BLaER1 (cell line): ENCODE measurements around the gene TSPY1.
"Not testable (repeated sequence)": the region's sequence is repeated elsewhere in the genome, so short reads cannot be mapped to it uniquely, and the experiment has no call there.

Experiments
- H3K27ac ChIP-seq: shearing (Covaris generic); formaldehyde crosslinking; 2 replicates; pipeline ENCODE4 v1.8.1; 2022
- H3K27me3 ChIP-seq: shearing (Covaris generic); formaldehyde crosslinking; 2 replicates; pipeline ENCODE4 v1.8.1; 2022
- H3K36me3 ChIP-seq: shearing (Covaris generic); formaldehyde crosslinking; 2 replicates; pipeline ENCODE4 v1.8.1; 2022
- H3K4me1 ChIP-seq: shearing (Covaris generic); formaldehyde crosslinking; 2 replicates; pipeline ENCODE4 v1.8.1; 2022
- H3K4me2 ChIP-seq: shearing (Covaris generic); formaldehyde crosslinking; 2 replicates; pipeline ENCODE4 v1.8.1; 2022
- H3K4me3 ChIP-seq: shearing (Covaris generic); formaldehyde crosslinking; 2 replicates; pipeline ENCODE4 v1.8.1; 2022
- H3K9ac ChIP-seq: shearing (Covaris generic); formaldehyde crosslinking; 2 replicates; pipeline ENCODE4 v1.8.1; 2022
- H3K9me3 ChIP-seq: shearing (Covaris generic); formaldehyde crosslinking; 2 replicates; pipeline ENCODE4 v1.8.1; 2022
- H4K20me1 ChIP-seq: shearing (Covaris generic); formaldehyde crosslinking; 2 replicates; pipeline ENCODE4 v1.8.1; 2022

The TSPY1 gene, protein sequence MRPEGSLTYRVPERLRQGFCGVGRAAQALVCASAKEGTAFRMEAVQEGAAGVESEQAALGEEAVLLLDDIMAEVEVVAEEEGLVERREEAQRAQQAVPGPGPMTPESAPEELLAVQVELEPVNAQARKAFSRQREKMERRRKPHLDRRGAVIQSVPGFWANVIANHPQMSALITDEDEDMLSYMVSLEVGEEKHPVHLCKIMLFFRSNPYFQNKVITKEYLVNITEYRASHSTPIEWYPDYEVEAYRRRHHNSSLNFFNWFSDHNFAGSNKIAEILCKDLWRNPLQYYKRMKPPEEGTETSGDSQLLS

DNA sequence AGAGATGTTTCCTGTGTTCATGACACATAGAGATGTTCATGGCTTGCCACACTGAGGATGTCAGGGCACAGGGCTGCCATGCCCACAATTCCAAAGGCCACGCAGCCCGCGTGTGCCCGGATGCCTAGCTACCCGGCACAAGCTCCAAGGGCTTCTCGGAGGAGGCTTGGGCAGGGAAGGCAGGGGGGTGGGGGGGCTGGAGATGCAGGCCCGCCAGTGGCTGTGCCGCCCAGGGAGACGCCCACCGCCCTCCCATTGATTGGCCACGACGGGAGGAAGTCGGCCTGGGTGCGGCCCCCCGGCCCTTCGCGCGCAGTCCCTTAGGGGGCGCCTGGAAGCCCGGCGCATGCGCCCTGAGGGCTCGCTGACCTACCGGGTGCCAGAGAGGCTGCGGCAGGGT is at the start of gene TSPY1:
TSS of gene TSPY1 (plus strand) at position 301 of the 400 bp plus-strand sequence. CDS start at position 347, 46 bp downstream.
- H3K9ac ChIP-seq, H3K27ac ChIP-seq, H3K4me1 ChIP-seq, H3K27me3 ChIP-seq, H4K20me1 ChIP-seq, H3K9me3 ChIP-seq, H3K36me3 ChIP-seq, H3K4me3 ChIP-seq, H3K4me2 ChIP-seq: not testable (repeated sequence)

DNA sequence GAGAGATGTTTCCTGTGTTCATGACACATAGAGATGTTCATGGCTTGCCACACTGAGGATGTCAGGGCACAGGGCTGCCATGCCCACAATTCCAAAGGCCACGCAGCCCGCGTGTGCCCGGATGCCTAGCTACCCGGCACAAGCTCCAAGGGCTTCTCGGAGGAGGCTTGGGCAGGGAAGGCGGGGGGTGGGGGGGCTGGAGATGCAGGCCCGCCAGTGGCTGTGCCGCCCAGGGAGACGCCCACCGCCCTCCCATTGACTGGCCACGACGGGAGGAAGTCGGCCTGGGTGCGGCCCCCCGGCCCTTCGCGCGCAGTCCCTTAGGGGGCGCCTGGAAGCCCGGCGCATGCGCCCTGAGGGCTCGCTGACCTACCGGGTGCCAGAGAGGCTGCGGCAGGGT is 20.2 kb downstream of the TSPY1 start, which contains the start of gene TSPY9:
TSS of gene TSPY9 (plus strand) at position 301 of the 400 bp plus-strand sequence. CDS start at position 347, 46 bp downstream.
- not testable (repeated sequence) for H3K4me2 ChIP-seq, H3K27ac ChIP-seq, H3K4me3 ChIP-seq, H3K4me1 ChIP-seq, H3K9ac ChIP-seq, H3K36me3 ChIP-seq, H4K20me1 ChIP-seq, H3K9me3 ChIP-seq, H3K27me3 ChIP-seq

DNA sequence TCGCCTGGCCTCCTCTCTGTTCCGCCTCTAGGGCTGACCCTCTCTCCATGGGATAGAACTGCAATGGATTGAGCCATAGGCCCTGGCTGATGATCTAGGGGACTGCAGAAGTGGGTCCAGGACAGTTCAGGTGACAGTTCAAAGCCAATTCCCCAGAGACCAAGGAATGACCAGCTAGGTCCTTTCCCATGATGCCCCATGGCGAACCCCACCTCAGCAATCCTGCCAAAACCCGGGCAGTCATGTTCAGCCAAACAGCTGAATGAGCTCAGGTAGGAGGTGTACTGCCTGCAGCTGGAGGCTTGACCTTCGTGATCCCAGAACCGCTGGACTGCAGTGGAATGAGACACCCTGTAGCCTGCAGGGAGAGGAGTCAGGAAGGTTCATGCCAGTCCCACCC is 37.6 kb downstream of the TSPY1 start:
- not testable (repeated sequence) for H3K4me1 ChIP-seq, H3K9me3 ChIP-seq, H3K4me3 ChIP-seq, H3K4me2 ChIP-seq, H3K27ac ChIP-seq, H3K27me3 ChIP-seq, H4K20me1 ChIP-seq, H3K9ac ChIP-seq, H3K36me3 ChIP-seq

DNA sequence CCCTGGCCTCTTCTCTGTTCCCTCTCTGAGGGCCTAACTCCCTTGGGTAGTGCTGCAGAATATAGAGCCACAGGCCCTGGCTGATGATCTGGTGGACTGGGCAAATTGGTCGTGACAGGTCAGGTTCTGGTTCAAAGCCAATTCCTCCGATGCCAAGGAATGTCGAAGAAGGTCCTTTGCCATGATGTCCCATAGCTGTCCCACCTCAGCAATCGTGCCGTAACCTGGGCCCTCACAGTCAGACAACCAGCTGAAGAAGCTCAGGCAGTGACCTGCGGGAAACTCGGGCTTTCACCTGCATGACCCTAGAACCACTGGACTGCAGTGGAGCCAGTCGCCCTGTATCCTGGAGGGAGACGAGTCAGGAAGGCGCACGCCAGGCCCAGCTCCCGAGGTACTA is 49.5 kb downstream of the TSPY1 start:
- not testable (repeated sequence) for H3K36me3 ChIP-seq, H3K9ac ChIP-seq, H3K27ac ChIP-seq, H3K4me1 ChIP-seq, H3K9me3 ChIP-seq, H3K27me3 ChIP-seq, H3K4me3 ChIP-seq, H4K20me1 ChIP-seq, H3K4me2 ChIP-seq
